Measurements from ENCODE around the gene SLC11A1.

The SLC11A1 gene

GRCh38 chr2:218405086-218405745, 23.1 kb downstream of the SLC11A1 start:
- no peak for DNase-seq (ENCODE audit: low read depth in 2 of 2)

GRCh38 chr2:218405746-218406208, 23.7 kb downstream of the SLC11A1 start:
- DNase-seq (ENCODE audit: low read depth in 2 of 2), result no peak

GRCh38 chr2:218406209-218406948, 24.3 kb downstream of the SLC11A1 start:
- DNase-seq (ENCODE audit: low read depth in 2 of 2), result peak; percentile 86 to 87

- DNase-seq (ENCODE audit: low read depth in 2 of 2), result no peak
Observed at GRCh38 chr2:218406949-218407618, 25.0 kb downstream of the SLC11A1 start.

GRCh38 chr2:218407717-218408116, 25.6 kb downstream of the SLC11A1 start:
- DNase-seq (ENCODE audit: low read depth in 2 of 2), result no peak

- DNase-seq (ENCODE audit: low read depth in 2 of 2), result no peak
Observed at GRCh38 chr2:218418321-218418716, 36.2 kb downstream of the SLC11A1 start.

GRCh38 chr2:218418717-218419458, 36.8 kb downstream of the SLC11A1 start, which contains the start of gene VIL1:
VIL1 (plus strand) TSS chr2:218419123; CDS start chr2:218423779, 4,656 bp downstream.
- DNase-seq (ENCODE audit: low read depth in 2 of 2), result no peak

GRCh38 chr2:218419630-218420216, 37.6 kb downstream of the SLC11A1 start:
- no peak for DNase-seq (ENCODE audit: low read depth in 2 of 2)

- no peak for DNase-seq (ENCODE audit: low read depth in 2 of 2)
Observed at GRCh38 chr2:218421027-218421426, 39.0 kb downstream of the SLC11A1 start.

GRCh38 chr2:218422403-218423086, 40.5 kb downstream of the SLC11A1 start:
- DNase-seq (ENCODE audit: low read depth in 2 of 2), result no peak

GRCh38 chr2:218423584-218423983, 41.5 kb downstream of the SLC11A1 start:
- no peak for DNase-seq (ENCODE audit: low read depth in 2 of 2)

GRCh38 chr2:218425531-218425930, 43.5 kb downstream of the SLC11A1 start:
- no peak for DNase-seq (ENCODE audit: low read depth in 2 of 2)

GRCh38 chr2:218427741-218428140, 45.7 kb downstream of the SLC11A1 start:
- DNase-seq (ENCODE audit: low read depth in 2 of 2), result no peak

- no peak for DNase-seq (ENCODE audit: low read depth in 2 of 2)
Observed at GRCh38 chr2:218428846-218429558, 46.9 kb downstream of the SLC11A1 start.

GRCh38 chr2:218429911-218430692, 48.0 kb downstream of the SLC11A1 start:
- no peak for DNase-seq (ENCODE audit: low read depth in 2 of 2)

GRCh38 chr2:218430721-218431120, 48.6 kb downstream of the SLC11A1 start:
- no peak for DNase-seq (ENCODE audit: low read depth in 2 of 2)

- no peak for DNase-seq (ENCODE audit: low read depth in 2 of 2)
Observed at GRCh38 chr2:218431878-218432277, 49.8 kb downstream of the SLC11A1 start.

GRCh38 chr2:218432676-218433365, 50.7 kb downstream of the SLC11A1 start:
- no peak for DNase-seq (ENCODE audit: low read depth in 2 of 2)

- no peak for DNase-seq (ENCODE audit: low read depth in 2 of 2)
Observed at GRCh38 chr2:218434456-218434855, 52.4 kb downstream of the SLC11A1 start.

Data from stimulated activated CD8-positive, alpha-beta memory T cell treated with anti-CD3 and anti-CD28 coated beads, Interleukin-7, amount 100 ng/mL, for 1 hour (primary cell).